ENCODE measurements around the gene CCDC138.

Gene CCDC138

GRCh38 chr2:108907822-108908712 is 121.5 kb downstream of the CCDC138 start:
- TF ChIP-seq CTCF (IDR thresholded peaks at IDR 0.05; ENCODE audit: low read depth, low read length) = no peak
- Histone ChIP-seq H3K4me3 (ENCODE audit: low read depth, low read length) (no peak overlapping the region), H3K9me3 (ENCODE audit: severe bottlenecking) (no peaks in the 10 kb centered on the region), H3K27ac (no peak overlapping the region), H3K36me3 (no peaks in the 10 kb centered on the region), H3K27me3 (ENCODE audit: insufficient read depth, low read depth, severe bottlenecking) (no peaks in the 10 kb centered on the region)
- no peak for DNase-seq

- TF ChIP-seq CTCF (IDR thresholded peaks at IDR 0.05; ENCODE audit: low read depth, low read length) = no peak
- Histone ChIP-seq H3K4me3 (ENCODE audit: low read depth, low read length) (no peak overlapping the region), H3K27me3 (ENCODE audit: insufficient read depth, low read depth, severe bottlenecking) (no peaks in the 10 kb centered on the region), H3K36me3 (no peaks in the 10 kb centered on the region), H3K27ac (no peak overlapping the region), H3K9me3 (ENCODE audit: severe bottlenecking) (no peaks in the 10 kb centered on the region)
- no peak for DNase-seq
Measured at GRCh38 chr2:108908713-108909070, 122.1 kb downstream of the CCDC138 start.

GRCh38 chr2:108909275-108909823 is 122.8 kb downstream of the CCDC138 start:
- no peak overlapping the region for H3K27ac ChIP-seq
- no peaks in the 10 kb centered on the region for H3K36me3 ChIP-seq
- no peak overlapping the region for H3K4me3 ChIP-seq (ENCODE audit: low read depth, low read length)
- no peaks in the 10 kb centered on the region for H3K9me3 ChIP-seq (ENCODE audit: severe bottlenecking)
- no peak for DNase-seq
- TF ChIP-seq CTCF (IDR thresholded peaks at IDR 0.05; ENCODE audit: low read depth, low read length) = no peak
- H3K27me3 ChIP-seq (ENCODE audit: insufficient read depth, low read depth, severe bottlenecking) = no peaks in the 10 kb centered on the region

- TF ChIP-seq CTCF (IDR thresholded peaks at IDR 0.05; ENCODE audit: low read depth, low read length) = no peak
- Histone ChIP-seq H3K27ac (no peak overlapping the region), H3K4me3 (ENCODE audit: low read depth, low read length) (no peak overlapping the region), H3K36me3 (no peaks in the 10 kb centered on the region), H3K27me3 (ENCODE audit: insufficient read depth, low read depth, severe bottlenecking) (no peaks in the 10 kb centered on the region), H3K9me3 (ENCODE audit: severe bottlenecking) (no peaks in the 10 kb centered on the region)
- no peak for DNase-seq
Measured at GRCh38 chr2:108910011-108910431, 123.5 kb downstream of the CCDC138 start.

- Histone ChIP-seq H3K36me3 (no peaks in the 10 kb centered on the region), H3K27ac (no peak overlapping the region), H3K27me3 (ENCODE audit: insufficient read depth, low read depth, severe bottlenecking) (no peaks in the 10 kb centered on the region), H3K4me3 (ENCODE audit: low read depth, low read length) (no peak overlapping the region), H3K9me3 (ENCODE audit: severe bottlenecking) (no peaks in the 10 kb centered on the region)
- TF ChIP-seq CTCF (IDR thresholded peaks at IDR 0.05; ENCODE audit: low read depth, low read length) = no peak
- no peak for DNase-seq
Measured at GRCh38 chr2:108910541-108911396, 124.2 kb downstream of the CCDC138 start.
